SK-N-SH (cell line): ENCODE results near the gene CEP41. TPM values are rescaled to one million over a fixed set of nuclear protein-coding genes. Genes with fewer than 3 reads are reported as not detected.

Experiments used
- CTCF ChIA-PET: fragments of 300-600, 350-600 bp; formaldehyde crosslinking; extraction: SDS; loops from one replicate; lab custom pipeline; 2021; lab: Yijun Ruan, JAX
- POLR2A ChIA-PET: fragments of 350-600 bp; sonication (Branson Sonifier 250); formaldehyde crosslinking; extraction: SDS; loops from one replicate; lab custom pipeline; 2020; ENCODE audit warnings: antibody characterized with exemption, inconsistent platforms; lab: Yijun Ruan, JAX
- DNase-seq: peaks from one replicate; pipeline ENCODE4 v3.0.0; 2012
- H2AFZ ChIP-seq: fragments of 200-600 bp; sonication (generic); 2 replicates; pipeline ENCODE4 v1.8.1; 2016; ENCODE audit warnings: antibody characterized with exemption, mild to moderate bottlenecking, low read depth
- H3F3A ChIP-seq: fragments of 200-600 bp; sonication (generic); replicated peaks from 2 replicates; pipeline ENCODE3; 2016; ENCODE audit warnings: antibody characterized with exemption, mild to moderate bottlenecking; ENCODE audit not compliant: insufficient read depth
- H3K27ac ChIP-seq, 2 experiments: fragments of 200-500 bp in 1 of 2; fragments of 200-600 bp in 1 of 2; sonication (Bioruptor generic) in 1 of 2; sonication (generic), shearing (Covaris generic) in 1 of 2; 2 replicates each; pipeline versions ENCODE4 v1.5.1 to v1.6.1; 2014 to 2016; ENCODE audit warnings: low read depth in 2 of 2, inconsistent platforms in 1 of 2, low read length in 1 of 2, mild to moderate bottlenecking in 1 of 2, mixed read lengths in 1 of 2
- H3K27me3 ChIP-seq: fragments of 200-600 bp; sonication (generic), shearing (Covaris generic); 2 replicates; pipeline ENCODE4 v1.6.1; 2016; ENCODE audit warnings: mixed run types; ENCODE audit not compliant: insufficient read depth
- H3K36me3 ChIP-seq, 2 experiments: fragments of 200-500 bp in 1 of 2; fragments of 200-600 bp in 1 of 2; sonication (Bioruptor generic) in 1 of 2; sonication (generic) in 1 of 2; replicated peaks in 1 of 2; 2 replicates each; pipeline versions ENCODE3 to v1.5.1; 2014 to 2016; ENCODE audit warnings: low read length in 1 of 2, mild to moderate bottlenecking in 1 of 2; ENCODE audit not compliant: insufficient read depth in 2 of 2, control insufficient read depth in 1 of 2
- H3K4me1 ChIP-seq, 2 experiments: fragments of 200-500 bp in 1 of 2; fragments of 200-600 bp in 1 of 2; sonication (Bioruptor generic) in 1 of 2; sonication (generic), shearing (Covaris generic) in 1 of 2; 2 replicates each; pipeline versions ENCODE4 v1.5.1 to v1.6.1; 2014 to 2016; ENCODE audit warnings: low read depth in 1 of 2, low read length in 1 of 2, mixed run types in 1 of 2; ENCODE audit not compliant: insufficient read depth in 2 of 2, control insufficient read depth in 1 of 2
- H3K4me2 ChIP-seq: fragments of 200-600 bp; sonication (generic), shearing (Covaris generic); 2 replicates; pipeline ENCODE4 v1.6.1; 2017; ENCODE audit warnings: mixed run types
- H3K4me3 ChIP-seq, 2 experiments: fragments of 200-500 bp in 1 of 2; fragments of 200-600 bp in 1 of 2; sonication (Bioruptor generic) in 1 of 2; sonication (generic), shearing (Covaris generic) in 1 of 2; 2 replicates each; pipeline versions ENCODE4 v1.5.1 to v1.8.1; 2014 to 2016; ENCODE audit warnings: low read depth in 2 of 2, inconsistent platforms in 1 of 2, low read length in 1 of 2, mild to moderate bottlenecking in 1 of 2, mixed read lengths in 1 of 2, moderate library complexity in 1 of 2
- H3K79me2 ChIP-seq: fragments of 200-600 bp; sonication (generic); 2 replicates; pipeline ENCODE4 v1.8.1; 2017; ENCODE audit warnings: mild to moderate bottlenecking; ENCODE audit not compliant: insufficient read depth
- H3K9ac ChIP-seq: fragments of 200-600 bp; sonication (generic); 2 replicates; pipeline ENCODE4 v1.6.1; 2017; ENCODE audit warnings: mixed run types
- H3K9me2 ChIP-seq: fragments of 200-600 bp; sonication (generic); 2 replicates; pipeline ENCODE4 v1.6.1; 2017; ENCODE audit warnings: mixed run types
- H3K9me3 ChIP-seq: fragments of 200-600 bp; sonication (generic); 2 replicates; pipeline ENCODE4 v1.6.1; 2017; ENCODE audit warnings: mixed run types, mild to moderate bottlenecking, moderate library complexity
- H4K20me1 ChIP-seq: fragments of 200-600 bp; sonication (generic); 2 replicates; pipeline ENCODE4 v1.6.1; 2017; ENCODE audit warnings: mild to moderate bottlenecking, mixed run types; ENCODE audit not compliant: insufficient read depth
- CHD2 ChIP-seq: fragments of 150-350 bp; IDR thresholded peaks from 2 replicates; pipeline ENCODE4 v1.6.1; 2018; ENCODE audit warnings: low read length; ENCODE audit not compliant: partially characterized antibody
- CTCF ChIP-seq: fragments of 200-600 bp; sonication (generic); IDR thresholded peaks from 2 replicates; pipeline ENCODE4 v1.6.1; 2017; ENCODE audit warnings: antibody characterized with exemption, mild to moderate bottlenecking, moderate library complexity
- ELF1 ChIP-seq: IDR thresholded peaks from 2 replicates; pipeline ENCODE4 v1.4.0; 2012
- EP300 ChIP-seq, 2 experiments: IDR thresholded peaks; 2 replicates each; pipeline versions ENCODE4 v1.4.0 to v1.6.1; 2012; ENCODE audit warnings: borderline replicate concordance in 1 of 2, low read depth in 1 of 2, low read length in 1 of 2
- MAX ChIP-seq: IDR thresholded peaks from 2 replicates; pipeline ENCODE4 v1.4.0; 2012; ENCODE audit warnings: low read depth
- NFIC ChIP-seq: IDR thresholded peaks from 2 replicates; pipeline ENCODE4 v1.4.0; 2012; ENCODE audit warnings: borderline replicate concordance
- NRF1 ChIP-seq: IDR thresholded peaks from 2 replicates; pipeline ENCODE4 v1.6.1; 2012; ENCODE audit warnings: low read depth, mild to moderate bottlenecking, low read length
- RFX5 ChIP-seq: IDR thresholded peaks from 2 replicates; pipeline ENCODE4 v1.6.1; 2012; ENCODE audit warnings: mild to moderate bottlenecking, improper control_type of control experiment, low read length
- SIN3A ChIP-seq: IDR thresholded peaks from 2 replicates; pipeline ENCODE4 v1.6.1; 2012; ENCODE audit warnings: low read depth, mild to moderate bottlenecking, low read length, moderate library complexity, borderline replicate concordance
- TCF12 ChIP-seq: IDR thresholded peaks from 2 replicates; pipeline ENCODE4 v1.4.0; 2012
- TEAD4 ChIP-seq: IDR thresholded peaks from 2 replicates; pipeline ENCODE4 v1.4.0; 2012; ENCODE audit warnings: mild to moderate bottlenecking, borderline replicate concordance; ENCODE audit not compliant: insufficient read depth
- USF1 ChIP-seq: IDR thresholded peaks from 2 replicates; pipeline ENCODE4 v1.4.0; 2012; ENCODE audit warnings: low read depth, borderline replicate concordance
- USF2 ChIP-seq: fragments of 150-350 bp; IDR thresholded peaks from 2 replicates; pipeline ENCODE4 v1.6.1; 2017; ENCODE audit warnings: antibody characterized with exemption, low read length, low read depth, borderline replicate concordance
- YY1 ChIP-seq: IDR thresholded peaks from 2 replicates; pipeline ENCODE4 v1.4.0; 2012; ENCODE audit warnings: low read depth, mild to moderate bottlenecking
- ZBTB33 ChIP-seq: IDR thresholded peaks from 2 replicates; pipeline ENCODE4 v1.4.0; 2012; ENCODE audit warnings: low read depth, borderline replicate concordance
- WGBS: methylation state at CpG from one replicate; pipeline ENCODE4 v1.1.6; 2017; ENCODE audit warnings: low lambda C conversion rate; 5-methylcytosine and 5-hydroxymethylcytosine counted together
- polyA plus RNA-seq, 3 experiments: library from polyadenylated mRNA; depleted of rRNA; stranded (reverse); fragments of >200 nt; gene quantifications; 2 replicates each; pipeline ENCODE4 v1.2.3, GENCODE V29; 2012

CEP41 gene
- polyA plus RNA-seq, 1 of the 3 experiments (the other 2 are of a cell fraction): 20.9 TPM

GRCh38 chr7:130481898-130482297 lies 41.1 kb upstream of the CEP41 start:
- no peaks in the 10 kb centered on the region for H3K36me3 ChIP-seq
- no peaks in the 10 kb centered on the region for H3K27me3 ChIP-seq
- 59% methylated on average over 1 of the region's 1 CpG for WGBS
- POLR2A ChIA-PET: no interaction called here
- no peaks in the 10 kb centered on the region for H3K9me2 ChIP-seq
- no peaks in the 10 kb centered on the region for H4K20me1 ChIP-seq
- no peak overlapping the region for H3K9ac ChIP-seq
- H3K27ac ChIP-seq: peak overlapping the region in 1 of 2 experiments; percentile 13; a peak in 1 of 4 replicates
- H3F3A ChIP-seq: peaks cover 5% of the 10 kb centered on the region
- TF ChIP-seq USF1 (peak; percentile 71; the same call in 1 of the 2 replicates), YY1 (no peak)
- H3K4me1 ChIP-seq: peaks cover 0 to 3% of the 10 kb centered on the region in 2 experiments; a peak in 1 of 4 replicates
- DNase-seq: no peak
- no peak overlapping the region for H3K4me3 ChIP-seq
- no peak overlapping the region for H3K4me2 ChIP-seq
- H2AFZ ChIP-seq: no peak overlapping the region
- H3K79me2 ChIP-seq: no peaks in the 10 kb centered on the region
- CTCF ChIA-PET: no interaction called here
- H3K9me3 ChIP-seq: peaks cover 8% of the 10 kb centered on the region; the same call in 1 of the 2 replicates

- WGBS: 58% methylated on average over 1 of the region's 1 CpG
- no peaks in the 10 kb centered on the region for H3K36me3 ChIP-seq
- H3K79me2 ChIP-seq: no peaks in the 10 kb centered on the region
- H3K9ac ChIP-seq: no peak overlapping the region
- H3K4me3 ChIP-seq: no peak overlapping the region
- ChIA-PET POLR2A (no interaction called here), CTCF (no interaction called here)
- H3F3A ChIP-seq: peaks cover 5% of the 10 kb centered on the region
- H4K20me1 ChIP-seq: no peaks in the 10 kb centered on the region
- H3K27ac ChIP-seq: no peak overlapping the region
- no peaks in the 10 kb centered on the region for H3K27me3 ChIP-seq
- no peak for TF ChIP-seq ZBTB33
- TF ChIP-seq CTCF: no peak
- no peak for TF ChIP-seq USF2
- TF ChIP-seq CHD2: no peak
- TF ChIP-seq NRF1: no peak
- TF ChIP-seq MAX: no peak
- TF ChIP-seq NFIC: no peak
- no peak for TF ChIP-seq RFX5
- no peak for TF ChIP-seq ELF1
- TF ChIP-seq EP300 (IDR thresholded peaks at IDR 0.05; ENCODE audit: borderline replicate concordance in 1 of 2, low read depth in 1 of 2, low read length in 1 of 2): no peak
- TF ChIP-seq YY1: no peak
- no peak for TF ChIP-seq TCF12
- TF ChIP-seq SIN3A: no peak
- no peak for TF ChIP-seq TEAD4
- H3K9me3 ChIP-seq: peaks cover 8% of the 10 kb centered on the region; the same call in 1 of the 2 replicates
- DNase-seq: no peak
- no peak overlapping the region for H3K4me2 ChIP-seq
- no peaks in the 10 kb centered on the region for H3K9me2 ChIP-seq
- H2AFZ ChIP-seq: no peak overlapping the region; the same call in 1 of the 2 replicates
- peaks cover 0 to 3% of the 10 kb centered on the region in 2 experiments; a peak in 1 of 4 replicates for H3K4me1 ChIP-seq
Observed at GRCh38 chr7:130479716-130480400, 39.0 kb upstream of the CEP41 start.
